Measurements from ENCODE around the gene SIGLEC6.

- TF ChIP-seq POLR2AphosphoS5 (IDR thresholded peaks at IDR 0.05; ENCODE audit: borderline replicate concordance, low read depth, low read length) (no peak), EZH2 (IDR thresholded peaks at IDR 0.05) (no peak)
Observed at GRCh38 chr19:51503286-51503817, 28.1 kb downstream of the SIGLEC6 start.

Data from SK-N-MC (cell line).